Measurements from ENCODE around the gene RFC4. TPM values are rescaled to one million over a fixed set of nuclear protein-coding genes. Genes with fewer than 3 reads are reported as not detected.

The RFC4 gene
- total and polyA plus RNA-seq, 2 experiments from 2014 or later = 73.3 to 107 TPM

DNA sequence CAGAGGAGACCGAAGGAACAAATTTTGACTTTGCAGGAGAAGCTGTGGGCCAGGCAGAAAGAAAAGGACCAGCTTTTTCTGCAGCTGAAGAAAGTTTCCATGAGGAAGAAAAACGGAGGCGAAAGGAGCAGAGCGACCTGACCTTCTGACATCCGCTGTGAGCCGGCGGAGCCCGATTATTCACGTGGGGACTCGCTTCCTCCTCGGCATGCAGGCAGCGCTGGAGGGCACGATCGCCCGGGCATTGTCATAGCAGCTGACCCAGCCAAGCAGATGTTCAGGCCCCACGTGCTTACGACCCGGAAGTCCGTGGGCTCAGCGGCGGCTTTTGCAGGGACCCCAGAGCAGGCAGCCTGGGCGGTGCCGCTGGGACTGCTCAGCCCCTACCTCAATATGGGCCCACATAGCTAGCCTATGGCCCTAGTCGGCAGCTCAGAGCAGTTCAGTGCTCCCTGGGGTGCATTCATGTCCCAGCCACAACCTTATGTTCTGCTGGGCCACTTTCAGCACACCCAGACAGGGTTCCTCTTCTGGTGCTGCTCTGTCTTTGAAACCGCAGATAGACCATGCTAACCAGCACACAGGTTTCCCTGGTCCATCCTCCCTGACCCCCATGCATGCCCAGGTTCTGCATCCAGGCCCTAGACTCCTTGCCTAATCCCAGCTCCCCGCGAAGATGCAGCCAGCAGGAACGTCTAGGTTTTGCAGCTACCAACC lies 33.4 kb downstream of the RFC4 start:
- no peak overlapping the region for H3K27ac ChIP-seq (ENCODE audit: low read depth)
- peak overlapping the region; percentile 52 for H3K4me3 ChIP-seq
- H3K4me1 ChIP-seq (ENCODE audit: insufficient read depth) = peaks cover 10% of the 10 kb centered on the region; the same call in 1 of the 2 replicates
- peak overlapping the region; percentile 79 for H3K4me2 ChIP-seq
- peak overlapping the region; percentile 99 for H2AFZ ChIP-seq
- H3F3A ChIP-seq (replicated peaks; ENCODE audit: low read depth) = peaks cover 4% of the 10 kb centered on the region
- peaks cover 10% of the 10 kb centered on the region for H3K27me3 Mint-ChIP-seq (ENCODE audit: insufficient read depth, low read depth, poor library complexity)
- peak overlapping the region; percentile 15; the same call in 1 of the 3 replicates for H3K4me3 Mint-ChIP-seq
- H3K79me2 ChIP-seq (replicated peaks; ENCODE audit: insufficient read depth) = no peaks in the 10 kb centered on the region
- H3K36me3 ChIP-seq (ENCODE audit: insufficient read depth) = no peaks in the 10 kb centered on the region
- no peaks in the 10 kb centered on the region for H4K20me1 ChIP-seq (replicated peaks; ENCODE audit: insufficient read depth)
- H3K9me2 ChIP-seq (ENCODE audit: insufficient read depth) = no peaks in the 10 kb centered on the region
- H3K9me3 Mint-ChIP-seq = no peaks in the 10 kb centered on the region; the same call in 2 of the 3 replicates
- no peak overlapping the region for H3K27ac Mint-ChIP-seq
- TF ChIP-seq ZNF462 (CRISPR knock-in tag; IDR thresholded peaks at IDR 0.05) (no peak), ZNF331 (CRISPR knock-in tag; IDR thresholded peaks at IDR 0.05; ENCODE audit: low read depth) (no peak)
- ATAC-seq (peak; percentile 57), DNase-seq (ENCODE audit: low spot score) (peak; percentile 70)
- no peaks in the 10 kb centered on the region for H3K36me3 Mint-ChIP-seq (ENCODE audit: low read depth)
- H3K4me1 Mint-ChIP-seq = peaks cover 16% of the 10 kb centered on the region
- H3K27me3 ChIP-seq (ENCODE audit: insufficient read depth) = peaks cover 24% of the 10 kb centered on the region

DNA sequence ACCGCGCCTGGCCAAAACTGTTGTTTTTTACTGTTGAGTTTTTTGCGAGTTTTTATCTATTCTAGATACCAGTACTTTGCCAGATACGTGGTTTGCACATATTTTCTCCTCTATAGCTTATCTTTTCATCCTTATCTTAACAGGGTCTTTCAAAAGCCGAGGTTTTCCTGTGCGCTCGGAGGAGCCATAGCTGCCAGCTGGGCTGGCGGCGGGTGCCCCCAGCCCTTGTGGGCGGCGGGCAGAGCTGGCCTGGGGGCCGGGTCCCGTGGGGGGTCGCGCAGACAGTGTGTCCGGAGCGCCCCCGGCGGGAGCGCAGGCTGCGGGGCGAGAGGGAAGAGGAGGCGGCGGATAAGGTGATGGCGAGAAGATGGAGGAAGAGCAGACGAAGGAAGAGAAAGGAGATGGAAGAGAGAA lies 34.0 kb downstream of the RFC4 start:
- Histone ChIP-seq H4K20me1 (replicated peaks; ENCODE audit: insufficient read depth) (no peaks in the 10 kb centered on the region), H3K4me1 (ENCODE audit: insufficient read depth) (peaks cover 10% of the 10 kb centered on the region; the same call in 1 of the 2 replicates), H3F3A (replicated peaks; ENCODE audit: low read depth) (peaks cover 4% of the 10 kb centered on the region), H2AFZ (peak overlapping the region; percentile 99), H3K36me3 (ENCODE audit: insufficient read depth) (no peaks in the 10 kb centered on the region), H3K79me2 (replicated peaks; ENCODE audit: insufficient read depth) (no peaks in the 10 kb centered on the region), H3K4me2 (peak overlapping the region; percentile 79), H3K9me2 (ENCODE audit: insufficient read depth) (no peaks in the 10 kb centered on the region), H3K4me3 (peak overlapping the region; percentile 52), H3K27me3 (ENCODE audit: insufficient read depth) (peaks cover 24% of the 10 kb centered on the region), H3K27ac (ENCODE audit: low read depth) (no peak overlapping the region)
- Mint-ChIP-seq H3K27ac (no peak overlapping the region), H3K4me3 (peak overlapping the region; percentile 15; the same call in 1 of the 3 replicates), H3K36me3 (ENCODE audit: low read depth) (no peaks in the 10 kb centered on the region), H3K27me3 (ENCODE audit: insufficient read depth, low read depth, poor library complexity) (peaks cover 10% of the 10 kb centered on the region), H3K4me1 (peaks cover 16% of the 10 kb centered on the region), H3K9me3 (no peaks in the 10 kb centered on the region; the same call in 2 of the 3 replicates)
- DNase-seq (ENCODE audit: low spot score) (peak; percentile 30), ATAC-seq (peak; percentile 34)
- no peak for TF ChIP-seq STAT1 (IDR thresholded peaks at IDR 0.05; ENCODE audit: unreplicated experiment)
- no peak for TF ChIP-seq POLR2AphosphoS5 (IDR thresholded peaks at IDR 0.05; ENCODE audit: low read depth)
- TF ChIP-seq, protein P1, sequence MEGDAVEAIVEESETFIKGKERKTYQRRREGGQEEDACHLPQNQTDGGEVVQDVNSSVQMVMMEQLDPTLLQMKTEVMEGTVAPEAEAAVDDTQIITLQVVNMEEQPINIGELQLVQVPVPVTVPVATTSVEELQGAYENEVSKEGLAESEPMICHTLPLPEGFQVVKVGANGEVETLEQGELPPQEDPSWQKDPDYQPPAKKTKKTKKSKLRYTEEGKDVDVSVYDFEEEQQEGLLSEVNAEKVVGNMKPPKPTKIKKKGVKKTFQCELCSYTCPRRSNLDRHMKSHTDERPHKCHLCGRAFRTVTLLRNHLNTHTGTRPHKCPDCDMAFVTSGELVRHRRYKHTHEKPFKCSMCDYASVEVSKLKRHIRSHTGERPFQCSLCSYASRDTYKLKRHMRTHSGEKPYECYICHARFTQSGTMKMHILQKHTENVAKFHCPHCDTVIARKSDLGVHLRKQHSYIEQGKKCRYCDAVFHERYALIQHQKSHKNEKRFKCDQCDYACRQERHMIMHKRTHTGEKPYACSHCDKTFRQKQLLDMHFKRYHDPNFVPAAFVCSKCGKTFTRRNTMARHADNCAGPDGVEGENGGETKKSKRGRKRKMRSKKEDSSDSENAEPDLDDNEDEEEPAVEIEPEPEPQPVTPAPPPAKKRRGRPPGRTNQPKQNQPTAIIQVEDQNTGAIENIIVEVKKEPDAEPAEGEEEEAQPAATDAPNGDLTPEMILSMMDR (conservative IDR thresholded peaks at IDR 0.05; ENCODE audit: low read depth in 2 of 2) = peak; percentile 22 to 28; a peak in 2 of 4 replicates
